PC-9 (cell line): ENCODE results near the gene TNK2.
"Not testable (repeated sequence)": the region's sequence is repeated elsewhere in the genome, so short reads cannot be mapped to it uniquely, and the experiment has no call there.

Source experiments
- EZH2 ChIP-seq: fragments of 200-600 bp; sonication (generic); IDR thresholded peaks from 2 replicates; pipeline ENCODE4 v1.8.0; 2017; ENCODE audit warnings: antibody characterized with exemption, low read depth
- TF ChIP-seq, protein P1 (sequence below): fragments of 200-600 bp; sonication (generic); conservative IDR thresholded peaks from 2 replicates; pipeline ENCODE4 v1.6.1; 2017; ENCODE audit warnings: mixed run types, antibody characterized with exemption, mild to moderate bottlenecking, moderate library complexity

DNA sequence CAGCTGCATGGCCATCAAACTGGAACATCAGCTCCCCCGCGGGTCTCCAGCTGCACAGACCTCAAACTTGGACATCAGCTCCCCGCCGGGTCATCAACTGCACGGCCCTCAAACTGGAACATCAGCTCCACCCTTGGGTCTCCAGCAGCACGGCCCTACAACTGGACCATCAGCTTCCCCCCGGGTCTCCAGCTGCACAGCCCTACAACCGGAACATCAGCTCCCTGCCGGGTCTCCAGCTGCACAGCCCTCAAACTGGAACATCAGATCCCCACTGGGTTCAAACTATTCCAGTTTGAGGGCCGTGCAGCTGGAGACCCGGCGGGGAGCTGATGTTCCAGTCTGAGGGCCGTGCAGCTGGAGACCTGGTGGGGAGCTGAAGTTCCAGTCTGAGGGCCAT, 32.5 kb upstream of the TNK2 start:
- TF ChIP-seq, protein P1, sequence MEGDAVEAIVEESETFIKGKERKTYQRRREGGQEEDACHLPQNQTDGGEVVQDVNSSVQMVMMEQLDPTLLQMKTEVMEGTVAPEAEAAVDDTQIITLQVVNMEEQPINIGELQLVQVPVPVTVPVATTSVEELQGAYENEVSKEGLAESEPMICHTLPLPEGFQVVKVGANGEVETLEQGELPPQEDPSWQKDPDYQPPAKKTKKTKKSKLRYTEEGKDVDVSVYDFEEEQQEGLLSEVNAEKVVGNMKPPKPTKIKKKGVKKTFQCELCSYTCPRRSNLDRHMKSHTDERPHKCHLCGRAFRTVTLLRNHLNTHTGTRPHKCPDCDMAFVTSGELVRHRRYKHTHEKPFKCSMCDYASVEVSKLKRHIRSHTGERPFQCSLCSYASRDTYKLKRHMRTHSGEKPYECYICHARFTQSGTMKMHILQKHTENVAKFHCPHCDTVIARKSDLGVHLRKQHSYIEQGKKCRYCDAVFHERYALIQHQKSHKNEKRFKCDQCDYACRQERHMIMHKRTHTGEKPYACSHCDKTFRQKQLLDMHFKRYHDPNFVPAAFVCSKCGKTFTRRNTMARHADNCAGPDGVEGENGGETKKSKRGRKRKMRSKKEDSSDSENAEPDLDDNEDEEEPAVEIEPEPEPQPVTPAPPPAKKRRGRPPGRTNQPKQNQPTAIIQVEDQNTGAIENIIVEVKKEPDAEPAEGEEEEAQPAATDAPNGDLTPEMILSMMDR, result not testable (repeated sequence)
- not testable (repeated sequence) for TF ChIP-seq EZH2
